ENCODE measurements around the gene PTPRO. TPM values are rescaled to one million over a fixed set of nuclear protein-coding genes. Genes with fewer than 3 reads are reported as not detected.

The PTPRO gene
- polyA plus RNA-seq, 1 of the 3 experiments (the other 2 are of a cell fraction), result 1.4 TPM

- TF ChIP-seq IRF3 (IDR thresholded peaks at IDR 0.05; ENCODE audit: low read depth, low read length) (no peak), EZH2phosphoT487 (IDR thresholded peaks at IDR 0.05; ENCODE audit: borderline replicate concordance, low read depth) (no peak), MEF2A (IDR thresholded peaks at IDR 0.05; ENCODE audit: borderline replicate concordance, low read depth) (no peak)
These were observed 28.6 kb upstream of the PTPRO start (continued) for GRCh38 chr12:15293731-15294130.

GRCh38 chr12:15299947-15300346 is 22.4 kb upstream of the PTPRO start:
- 35% methylated on average over 2 of the region's 2 CpGs for WGBS (ENCODE audit: low lambda C conversion rate)
- ChIA-PET POLR2A (no interaction called here), CTCF (no interaction called here)
- no peaks in the 10 kb centered on the region for H3K36me3 ChIP-seq (replicated peaks in 1 of 2; ENCODE audit: control insufficient read depth in 1 of 2, insufficient read depth in 2 of 2, low read length in 1 of 2)
- H3K4me2 ChIP-seq, result no peak overlapping the region
- no peaks in the 10 kb centered on the region for H3K9me3 ChIP-seq
- H3K27ac ChIP-seq (ENCODE audit: low read depth in 2 of 2, low read length in 1 of 2), result no peak overlapping the region
- DNase-seq, result no peak
- no peak for TF ChIP-seq USF2 (IDR thresholded peaks at IDR 0.05; ENCODE audit: borderline replicate concordance, low read depth, low read length)
- no peak for TF ChIP-seq ELF1 (IDR thresholded peaks at IDR 0.05)
- TF ChIP-seq NRF1 (IDR thresholded peaks at IDR 0.05; ENCODE audit: low read depth, low read length), result no peak
- no peak for TF ChIP-seq RCOR1 (IDR thresholded peaks at IDR 0.05; ENCODE audit: low read length)
- no peak for TF ChIP-seq FOXJ3 (CRISPR knock-in tag; IDR thresholded peaks at IDR 0.05)
- TF ChIP-seq USF1 (IDR thresholded peaks at IDR 0.05; ENCODE audit: borderline replicate concordance, low read depth), result no peak
- no peak for TF ChIP-seq MXI1 (IDR thresholded peaks at IDR 0.05; ENCODE audit: low read depth, low read length)
- no peak for TF ChIP-seq TAF1 (IDR thresholded peaks at IDR 0.05; ENCODE audit: borderline replicate concordance, low read depth, low read length)
- TF ChIP-seq JUND (IDR thresholded peaks at IDR 0.05), result no peak
- no peak for TF ChIP-seq EP300 (IDR thresholded peaks at IDR 0.05; ENCODE audit: borderline replicate concordance in 1 of 2, low read depth in 1 of 2, low read length in 1 of 2)
- TF ChIP-seq RAD21 (IDR thresholded peaks at IDR 0.05; ENCODE audit: low read length), result no peak
- TF ChIP-seq MAX (IDR thresholded peaks at IDR 0.05; ENCODE audit: low read depth), result no peak
- no peak for TF ChIP-seq GATA2 (CRISPR knock-in tag; IDR thresholded peaks at IDR 0.05)
- TF ChIP-seq RFX5 (IDR thresholded peaks at IDR 0.05; ENCODE audit: low read length), result no peak
- TF ChIP-seq FOSL2 (IDR thresholded peaks at IDR 0.05; ENCODE audit: borderline replicate concordance, low read depth), result no peak
- no peak for TF ChIP-seq SMC3 (IDR thresholded peaks at IDR 0.05; ENCODE audit: low read depth, low read length)
- no peak for TF ChIP-seq IRF3 (IDR thresholded peaks at IDR 0.05; ENCODE audit: low read depth, low read length)
- no peak for TF ChIP-seq TEAD4 (IDR thresholded peaks at IDR 0.05; ENCODE audit: borderline replicate concordance, insufficient read depth)
- no peak for TF ChIP-seq EZH2phosphoT487 (IDR thresholded peaks at IDR 0.05; ENCODE audit: borderline replicate concordance, low read depth)
- H3K9me2 ChIP-seq, result no peaks in the 10 kb centered on the region
- no peak overlapping the region for H2AFZ ChIP-seq (ENCODE audit: low read depth)
- H4K20me1 ChIP-seq (ENCODE audit: insufficient read depth), result no peaks in the 10 kb centered on the region
- H3K79me2 ChIP-seq (ENCODE audit: insufficient read depth), result no peaks in the 10 kb centered on the region
- no peaks in the 10 kb centered on the region for H3F3A ChIP-seq (replicated peaks; ENCODE audit: insufficient read depth)
- H3K4me1 ChIP-seq (ENCODE audit: control insufficient read depth in 1 of 2, insufficient read depth in 2 of 2, low read depth in 1 of 2, low read length in 1 of 2), result no peaks in the 10 kb centered on the region
- H3K9ac ChIP-seq, result no peak overlapping the region
- no peaks in the 10 kb centered on the region; the same call in 1 of the 2 replicates for H3K27me3 ChIP-seq (ENCODE audit: insufficient read depth)
- no peak overlapping the region for H3K4me3 ChIP-seq (ENCODE audit: low read depth in 2 of 2, low read length in 1 of 2)

Measured in SK-N-SH (cell line).